Measurements from ENCODE around the gene SLCO2B1. TPM values are rescaled to one million over a fixed set of nuclear protein-coding genes. Genes with fewer than 3 reads are reported as not detected.

SLCO2B1 gene
- total RNA-seq, 1 donor from 2014 or later = 0.18 TPM

DNA sequence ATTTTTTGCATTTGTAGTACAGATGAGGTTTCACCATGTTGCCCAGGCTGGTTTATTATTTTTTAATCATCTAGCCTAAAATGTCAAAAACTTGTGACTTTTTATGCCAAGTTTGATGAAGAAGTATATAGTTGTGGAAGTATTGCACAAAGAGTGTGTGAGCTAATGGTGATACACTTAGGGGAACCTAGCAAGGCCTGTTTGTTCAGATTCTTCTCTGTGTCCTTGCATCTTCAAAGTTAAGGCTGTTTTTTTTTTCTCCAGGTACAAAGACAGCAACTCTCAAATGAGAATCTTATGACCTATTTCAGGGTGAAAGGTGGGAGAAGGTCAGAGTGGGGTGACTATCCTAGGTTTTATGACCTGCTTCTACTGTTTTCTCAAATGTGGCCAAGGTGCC is 7.3 kb downstream of the SLCO2B1 start:
- Mint-ChIP-seq H3K27me3 (peaks cover 11% of the 10 kb centered on the region), H3K9me3 (peaks cover 3% of the 10 kb centered on the region), H3K27ac (no peak overlapping the region), H3K36me3 (ENCODE audit: low read depth) (no peaks in the 10 kb centered on the region), H3K4me3 (no peak overlapping the region), H3K4me1 (no peaks in the 10 kb centered on the region)
- ChIA-PET POLR2A (no interaction called here), CTCF (no interaction called here)
- no peak for DNase-seq
- ATAC-seq (ENCODE audit: low read depth) = no peak
- intact Hi-C loops (cut with micrococcal nuclease) = no loop called here
- no peak for TF ChIP-seq CTCF (IDR thresholded peaks at IDR 0.05)

DNA sequence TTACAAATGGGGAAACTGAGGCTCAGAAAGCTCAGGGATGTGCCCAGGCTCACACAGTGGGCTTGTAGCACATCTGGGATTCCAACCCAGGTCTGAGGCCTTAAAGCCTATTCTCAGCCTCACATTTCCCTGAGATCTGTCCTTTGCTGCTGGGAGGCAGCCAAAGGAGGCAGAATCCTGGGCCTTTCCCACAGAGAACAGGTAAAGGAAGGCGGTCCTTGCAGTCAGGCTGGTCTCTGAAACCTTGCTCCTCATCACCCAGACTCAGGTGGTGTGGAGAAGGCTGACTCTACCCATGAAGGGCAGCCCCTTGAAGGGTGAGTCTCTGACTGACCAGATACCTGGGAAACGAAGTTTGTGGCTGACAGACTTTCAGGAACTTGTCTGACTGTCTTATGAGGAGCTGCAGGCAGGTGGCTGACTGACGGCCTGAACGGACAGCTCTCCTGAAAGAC is 7.8 kb downstream of the SLCO2B1 start:
- intact Hi-C loops (cut with micrococcal nuclease) = no loop called here
- DNase-seq (no peak), ATAC-seq (ENCODE audit: low read depth) (no peak)
- CTCF ChIA-PET = no interaction called here
- Mint-ChIP-seq H3K4me3 (no peak overlapping the region), H3K27me3 (peaks cover 13% of the 10 kb centered on the region), H3K9me3 (peaks cover 3% of the 10 kb centered on the region), H3K36me3 (ENCODE audit: low read depth) (no peaks in the 10 kb centered on the region), H3K4me1 (no peaks in the 10 kb centered on the region), H3K27ac (no peak overlapping the region)
- POLR2A ChIA-PET = no interaction called here
- TF ChIP-seq CTCF (IDR thresholded peaks at IDR 0.05) = no peak

DNA sequence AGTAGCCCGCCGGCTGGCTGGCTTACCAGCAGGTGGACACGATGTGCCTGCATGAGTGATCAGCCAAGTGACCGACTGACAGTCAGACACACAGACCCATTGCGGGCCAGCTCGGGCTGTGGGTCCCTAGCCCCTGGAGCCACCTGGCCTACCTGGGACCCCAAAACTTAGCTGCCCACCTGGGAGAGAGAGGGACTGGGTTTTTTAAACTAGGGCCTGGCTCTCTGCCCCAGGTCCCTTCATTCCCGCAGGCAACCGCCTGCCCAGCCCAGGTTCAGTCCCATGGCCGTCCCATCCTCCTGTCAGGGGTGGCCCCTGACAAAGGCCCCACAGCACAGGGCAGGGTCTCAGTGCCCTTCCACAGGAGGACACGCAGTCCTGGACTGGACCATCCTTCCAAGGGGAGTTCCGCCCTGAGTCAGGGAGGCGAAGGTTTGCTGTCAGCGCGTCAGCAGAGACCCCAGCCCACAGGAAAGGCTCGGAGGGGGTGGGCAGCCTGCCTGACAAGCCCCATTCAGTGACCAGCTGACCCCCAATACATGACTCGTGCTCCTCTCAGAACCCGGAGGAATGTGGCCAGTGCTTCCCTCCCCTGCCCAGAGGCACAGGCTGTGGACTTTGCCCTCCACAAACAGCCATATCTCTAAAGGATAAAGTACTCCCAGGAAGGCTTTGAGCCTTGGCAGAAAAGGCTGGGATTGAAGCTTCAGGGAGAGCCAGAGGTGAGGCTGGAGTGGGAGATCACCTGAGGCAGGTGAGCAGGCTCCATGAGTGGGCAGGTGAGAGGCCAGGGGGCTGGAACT is 8.4 kb downstream of the SLCO2B1 start:
- H3K9me3 Mint-ChIP-seq = peaks cover 3% of the 10 kb centered on the region
- H3K4me1 Mint-ChIP-seq = no peaks in the 10 kb centered on the region
- CTCF ChIA-PET = no interaction called here
- H3K27me3 Mint-ChIP-seq = peaks cover 18% of the 10 kb centered on the region
- no peak for ATAC-seq (ENCODE audit: low read depth)
- no peak overlapping the region for H3K27ac Mint-ChIP-seq
- H3K4me3 Mint-ChIP-seq = no peak overlapping the region
- TF ChIP-seq CTCF (IDR thresholded peaks at IDR 0.05) = no peak
- no peak for DNase-seq
- intact Hi-C loops (cut with micrococcal nuclease) = no loop called here
- POLR2A ChIA-PET = no interaction called here
- H3K36me3 Mint-ChIP-seq (ENCODE audit: low read depth) = no peaks in the 10 kb centered on the region

DNA sequence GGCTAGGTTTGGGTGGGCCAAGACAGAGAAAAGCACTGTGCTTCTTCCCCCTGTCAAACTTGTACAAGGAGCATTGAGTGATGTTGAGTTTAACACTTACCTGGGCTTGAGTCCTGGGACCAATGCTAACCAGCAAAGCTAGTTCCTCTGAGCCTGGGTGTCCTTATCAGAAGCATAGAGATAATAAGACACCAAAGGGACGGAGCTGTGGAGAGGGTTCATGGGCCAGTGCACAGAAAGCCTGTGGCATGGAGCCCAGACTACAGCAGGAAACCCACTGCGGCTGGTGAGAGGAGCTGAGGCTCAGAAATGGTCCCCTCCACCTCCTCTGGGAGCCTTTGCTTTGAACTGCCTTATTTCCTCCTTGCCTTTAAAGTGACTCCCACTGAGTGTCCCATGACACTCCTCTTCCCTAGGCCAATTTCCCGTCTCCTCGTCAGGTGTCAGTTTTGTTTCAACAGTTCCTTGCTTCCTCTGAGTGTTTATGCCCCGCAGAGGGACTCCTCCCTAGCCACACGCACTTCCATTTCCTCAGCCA is 9.4 kb downstream of the SLCO2B1 start:
- CTCF ChIA-PET = no interaction called here
- TF ChIP-seq CTCF (IDR thresholded peaks at IDR 0.05) = no peak
- Mint-ChIP-seq H3K27ac (no peak overlapping the region), H3K36me3 (ENCODE audit: low read depth) (no peaks in the 10 kb centered on the region), H3K27me3 (peaks cover 18% of the 10 kb centered on the region), H3K4me1 (no peaks in the 10 kb centered on the region), H3K9me3 (peaks cover 3% of the 10 kb centered on the region), H3K4me3 (no peak overlapping the region)
- POLR2A ChIA-PET = no interaction called here
- DNase-seq (no peak), ATAC-seq (ENCODE audit: low read depth) (no peak)
- intact Hi-C loops (cut with micrococcal nuclease) = no loop called here

GRCh38 chr11:75160880-75161279 is 10.0 kb downstream of the SLCO2B1 start:
- Mint-ChIP-seq H3K9me3 (peaks cover 3% of the 10 kb centered on the region), H3K4me1 (no peaks in the 10 kb centered on the region), H3K36me3 (ENCODE audit: low read depth) (no peaks in the 10 kb centered on the region), H3K4me3 (no peak overlapping the region), H3K27me3 (peaks cover 18% of the 10 kb centered on the region), H3K27ac (no peak overlapping the region)
- POLR2A ChIA-PET = no interaction called here
- intact Hi-C loops (cut with micrococcal nuclease) = no loop called here
- DNase-seq (no peak), ATAC-seq (ENCODE audit: low read depth) (no peak)
- CTCF ChIA-PET = no interaction called here
- TF ChIP-seq CTCF (IDR thresholded peaks at IDR 0.05) = no peak
